Measurements from ENCODE around the gene ELAVL2. TPM values are rescaled to one million over a fixed set of nuclear protein-coding genes. Genes with fewer than 3 reads are reported as not detected.

Gene ELAVL2
- total RNA-seq, 1 donor from 2014 or later: 21.1 TPM

DNA sequence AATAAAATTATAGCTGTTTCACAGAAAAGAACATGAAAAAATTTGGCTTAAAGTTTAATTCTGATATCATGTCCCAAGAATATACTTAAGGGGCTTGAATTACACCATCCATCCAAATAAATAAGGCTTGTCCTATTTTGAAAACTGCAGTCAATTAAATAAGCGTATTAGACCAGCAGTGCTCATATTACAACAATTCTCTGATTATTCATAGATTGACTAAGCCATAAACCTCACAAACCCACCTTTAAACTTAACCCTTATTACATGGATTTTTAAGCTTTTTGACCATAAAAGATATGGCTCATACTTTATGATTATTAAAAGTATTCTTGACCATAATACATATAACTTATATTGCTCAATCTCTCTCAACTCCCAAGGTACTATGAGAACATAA is 127.9 kb downstream of the ELAVL2 start:
- TF ChIP-seq, protein P1, sequence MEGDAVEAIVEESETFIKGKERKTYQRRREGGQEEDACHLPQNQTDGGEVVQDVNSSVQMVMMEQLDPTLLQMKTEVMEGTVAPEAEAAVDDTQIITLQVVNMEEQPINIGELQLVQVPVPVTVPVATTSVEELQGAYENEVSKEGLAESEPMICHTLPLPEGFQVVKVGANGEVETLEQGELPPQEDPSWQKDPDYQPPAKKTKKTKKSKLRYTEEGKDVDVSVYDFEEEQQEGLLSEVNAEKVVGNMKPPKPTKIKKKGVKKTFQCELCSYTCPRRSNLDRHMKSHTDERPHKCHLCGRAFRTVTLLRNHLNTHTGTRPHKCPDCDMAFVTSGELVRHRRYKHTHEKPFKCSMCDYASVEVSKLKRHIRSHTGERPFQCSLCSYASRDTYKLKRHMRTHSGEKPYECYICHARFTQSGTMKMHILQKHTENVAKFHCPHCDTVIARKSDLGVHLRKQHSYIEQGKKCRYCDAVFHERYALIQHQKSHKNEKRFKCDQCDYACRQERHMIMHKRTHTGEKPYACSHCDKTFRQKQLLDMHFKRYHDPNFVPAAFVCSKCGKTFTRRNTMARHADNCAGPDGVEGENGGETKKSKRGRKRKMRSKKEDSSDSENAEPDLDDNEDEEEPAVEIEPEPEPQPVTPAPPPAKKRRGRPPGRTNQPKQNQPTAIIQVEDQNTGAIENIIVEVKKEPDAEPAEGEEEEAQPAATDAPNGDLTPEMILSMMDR (IDR thresholded peaks at IDR 0.05): no peak
- peaks cover 2% of the 10 kb centered on the region for H3K27me3 Mint-ChIP-seq (ENCODE audit: insufficient read depth, low read depth)
- no peaks in the 10 kb centered on the region for H3K9me3 ChIP-seq (ENCODE audit: low read depth)
- H3K36me3 ChIP-seq: no peaks in the 10 kb centered on the region
- H3K36me3 Mint-ChIP-seq: peaks cover 9% of the 10 kb centered on the region
- H2AFZ ChIP-seq (replicated peaks): no peak overlapping the region
- peaks cover 2% of the 10 kb centered on the region for H3K4me1 Mint-ChIP-seq
- DNase-seq (ENCODE audit: low spot score): no peak
- no peak overlapping the region for H3K4me2 ChIP-seq
- no peak overlapping the region for H3K4me3 Mint-ChIP-seq
- H3K4me3 ChIP-seq: no peak overlapping the region
- H3K79me2 ChIP-seq (ENCODE audit: low read depth): no peaks in the 10 kb centered on the region
- no peak overlapping the region for H3K27ac ChIP-seq
- no peaks in the 10 kb centered on the region for H3K27me3 ChIP-seq
- H4K20me1 ChIP-seq (ENCODE audit: low read depth): no peaks in the 10 kb centered on the region
- no peaks in the 10 kb centered on the region for H3K9me3 Mint-ChIP-seq
- no peak overlapping the region for H3K27ac Mint-ChIP-seq
- H3F3A ChIP-seq (ENCODE audit: low read depth): no peaks in the 10 kb centered on the region
- H3K4me1 ChIP-seq: no peaks in the 10 kb centered on the region
- no peak overlapping the region for H3K9ac ChIP-seq

DNA sequence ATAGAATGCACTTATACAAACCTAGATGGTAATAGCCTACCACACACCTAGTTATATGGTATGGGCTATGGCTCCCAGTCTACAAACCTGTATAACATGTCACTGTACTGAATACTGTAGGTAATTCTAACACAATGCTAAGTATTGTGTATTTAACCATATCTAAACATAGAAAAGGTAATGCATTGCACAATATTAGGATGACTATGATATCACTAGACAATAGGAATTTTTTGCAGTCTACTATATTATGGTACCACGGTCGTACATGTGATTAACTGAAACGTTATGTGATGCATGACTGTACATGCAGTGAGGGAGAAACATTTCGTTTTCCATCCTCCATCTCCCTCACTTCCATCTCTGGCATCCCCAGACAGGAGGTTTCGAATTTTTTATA is 130.5 kb downstream of the ELAVL2 start:
- H3K79me2 ChIP-seq (ENCODE audit: low read depth): no peaks in the 10 kb centered on the region
- H3K4me1 Mint-ChIP-seq: peaks cover 14% of the 10 kb centered on the region
- H3K9me3 Mint-ChIP-seq: no peaks in the 10 kb centered on the region
- no peak for TF ChIP-seq EZH2phosphoT487 (IDR thresholded peaks at IDR 0.05)
- TF ChIP-seq EZH2 (IDR thresholded peaks at IDR 0.05): no peak
- TF ChIP-seq, protein P1 (IDR thresholded peaks at IDR 0.05): no peak
- no peak overlapping the region for H2AFZ ChIP-seq (replicated peaks)
- H3K4me1 ChIP-seq: no peaks in the 10 kb centered on the region
- no peaks in the 10 kb centered on the region for H3K27me3 ChIP-seq
- H3K27me3 Mint-ChIP-seq (ENCODE audit: insufficient read depth, low read depth): peaks cover 2% of the 10 kb centered on the region
- no peak overlapping the region for H3K4me2 ChIP-seq
- no peaks in the 10 kb centered on the region for H4K20me1 ChIP-seq (ENCODE audit: low read depth)
- H3K36me3 ChIP-seq: no peaks in the 10 kb centered on the region
- no peak for DNase-seq (ENCODE audit: low spot score)
- no peaks in the 10 kb centered on the region for H3F3A ChIP-seq (ENCODE audit: low read depth)
- H3K9ac ChIP-seq: no peak overlapping the region
- H3K27ac Mint-ChIP-seq: no peak overlapping the region
- H3K4me3 Mint-ChIP-seq: no peak overlapping the region
- no peaks in the 10 kb centered on the region for H3K9me3 ChIP-seq (ENCODE audit: low read depth)
- H3K27ac ChIP-seq: no peak overlapping the region
- H3K36me3 Mint-ChIP-seq: peaks cover 5% of the 10 kb centered on the region
- H3K4me3 ChIP-seq: no peak overlapping the region

DNA sequence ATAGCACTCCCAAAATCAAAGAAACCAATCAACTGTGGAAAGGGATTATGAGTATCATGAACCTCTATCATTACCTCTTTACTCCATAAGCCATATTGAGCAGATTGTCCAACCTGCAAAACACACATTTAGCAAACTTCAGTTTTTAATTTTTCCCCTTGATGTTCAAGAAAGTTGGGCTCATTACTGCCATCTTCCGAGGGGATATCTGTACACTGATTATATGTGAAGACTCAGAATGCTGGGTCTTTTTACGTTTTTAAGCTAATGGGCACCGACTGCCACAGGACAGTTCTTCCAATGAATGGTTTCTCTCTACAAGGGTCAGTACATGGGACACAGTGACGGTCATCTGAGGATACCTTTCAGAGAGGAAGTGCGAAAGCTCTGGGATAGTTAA is 132.7 kb downstream of the ELAVL2 start:
- Histone ChIP-seq H3K79me2 (ENCODE audit: low read depth) (no peaks in the 10 kb centered on the region), H3K27ac (no peak overlapping the region), H3K9ac (no peak overlapping the region), H3K4me1 (peaks cover 17% of the 10 kb centered on the region), H3F3A (ENCODE audit: low read depth) (no peaks in the 10 kb centered on the region), H2AFZ (replicated peaks) (no peak overlapping the region), H3K27me3 (no peaks in the 10 kb centered on the region), H3K4me2 (no peak overlapping the region), H3K9me3 (ENCODE audit: low read depth) (no peaks in the 10 kb centered on the region), H3K36me3 (no peaks in the 10 kb centered on the region), H3K4me3 (no peak overlapping the region), H4K20me1 (ENCODE audit: low read depth) (peaks cover 5% of the 10 kb centered on the region)
- Mint-ChIP-seq H3K9me3 (no peaks in the 10 kb centered on the region), H3K36me3 (peaks cover 5% of the 10 kb centered on the region), H3K27me3 (ENCODE audit: insufficient read depth, low read depth) (peaks cover 2% of the 10 kb centered on the region), H3K27ac (no peak overlapping the region), H3K4me1 (peaks cover 26% of the 10 kb centered on the region), H3K4me3 (no peak overlapping the region)
- no peak for DNase-seq (ENCODE audit: low spot score)
- TF ChIP-seq EZH2phosphoT487 (IDR thresholded peaks at IDR 0.05): no peak

DNA sequence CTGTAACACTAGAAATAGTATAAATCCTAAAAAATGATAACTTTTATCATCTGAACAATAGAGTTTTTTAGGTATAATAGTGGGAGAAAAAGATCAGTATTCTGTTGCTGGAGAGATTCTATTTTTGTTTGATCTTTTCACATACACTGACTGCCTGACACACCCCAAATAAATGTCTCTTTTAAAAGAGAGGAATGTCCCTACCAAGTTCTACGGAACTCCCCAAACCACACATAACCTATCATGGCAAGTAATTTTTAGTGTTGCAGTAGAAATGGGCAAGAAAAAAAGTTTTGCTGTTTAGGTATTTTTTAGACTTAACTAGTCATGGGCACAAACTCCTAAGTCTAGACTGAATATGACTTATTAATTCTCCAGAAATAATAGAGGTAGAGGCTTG is 139.1 kb downstream of the ELAVL2 start:
- Histone ChIP-seq H3K9me3 (ENCODE audit: low read depth) (no peaks in the 10 kb centered on the region), H4K20me1 (ENCODE audit: low read depth) (peaks cover 5% of the 10 kb centered on the region), H3F3A (ENCODE audit: low read depth) (peaks cover 7% of the 10 kb centered on the region), H3K4me2 (no peak overlapping the region), H3K9ac (no peak overlapping the region), H3K79me2 (ENCODE audit: low read depth) (no peaks in the 10 kb centered on the region), H2AFZ (replicated peaks) (no peak overlapping the region), H3K27ac (no peak overlapping the region), H3K27me3 (no peaks in the 10 kb centered on the region), H3K36me3 (no peaks in the 10 kb centered on the region), H3K4me1 (peaks cover 59% of the 10 kb centered on the region), H3K4me3 (no peak overlapping the region)
- Mint-ChIP-seq H3K27me3 (ENCODE audit: insufficient read depth, low read depth) (peaks cover 2% of the 10 kb centered on the region), H3K9me3 (no peaks in the 10 kb centered on the region), H3K36me3 (peaks cover 14% of the 10 kb centered on the region), H3K4me3 (no peak overlapping the region), H3K27ac (no peak overlapping the region), H3K4me1 (peaks cover 52% of the 10 kb centered on the region)
- no peak for DNase-seq (ENCODE audit: low spot score)
- TF ChIP-seq, protein P1 (IDR thresholded peaks at IDR 0.05): no peak
- TF ChIP-seq EZH2phosphoT487 (IDR thresholded peaks at IDR 0.05) (no peak), EZH2 (IDR thresholded peaks at IDR 0.05) (no peak)
